Measurements from ENCODE around the gene POLR1B.
"Not testable (repeated sequence)": the region's sequence is repeated elsewhere in the genome, so short reads cannot be mapped to it uniquely, and the experiment has no call there.

Gene POLR1B

DNA sequence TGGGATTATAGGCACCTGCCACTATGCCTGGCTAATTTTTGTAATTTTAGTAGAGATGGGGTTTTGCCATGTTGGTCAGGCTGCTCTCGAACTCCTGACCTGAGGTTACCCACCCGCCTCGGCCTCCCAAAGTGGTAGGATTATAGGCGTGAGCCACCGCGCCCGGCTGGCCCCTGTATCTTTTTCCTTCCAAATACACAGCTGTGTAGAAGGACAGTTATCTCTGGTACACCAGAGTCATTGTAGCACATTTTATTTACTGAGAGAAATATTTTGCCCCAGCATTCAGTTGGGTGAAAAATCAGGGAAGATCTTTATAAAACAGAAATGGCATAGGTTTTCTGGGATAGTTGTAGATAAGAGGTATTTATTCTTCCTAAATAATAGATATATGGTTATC lies 23.5 kb upstream of the POLR1B start:
- Histone ChIP-seq H3K27ac (ENCODE audit: low read depth in 2 of 2, low read length in 2 of 2) (no peak overlapping the region), H3K4me1 (ENCODE audit: control insufficient read depth in 2 of 2, insufficient read depth in 2 of 2, low read length in 2 of 2) (no peaks in the 10 kb centered on the region), H3K9ac (ENCODE audit: low read depth in 1 of 2, low read length in 2 of 2) (no peak overlapping the region), H3K36me3 (ENCODE audit: control insufficient read depth in 2 of 2, insufficient read depth in 2 of 2, low read length in 2 of 2) (peaks cover 9 to 20% of the 10 kb centered on the region in 2 donors), H3K4me3 (ENCODE audit: low read length in 2 of 2) (no peak overlapping the region), H3K9me3 (ENCODE audit: control insufficient read depth in 2 of 2, low read length in 2 of 2) (no peaks in the 10 kb centered on the region), H3K27me3 (ENCODE audit: control insufficient read depth in 2 of 2, insufficient read depth in 2 of 2, low read length in 2 of 2) (no peaks in the 10 kb centered on the region)

GRCh38 chr2:112519506-112519905 lies 22.8 kb upstream of the POLR1B start:
- Histone ChIP-seq H3K4me3 (ENCODE audit: low read length in 2 of 2) (no peak overlapping the region), H3K27ac (ENCODE audit: low read depth in 2 of 2, low read length in 2 of 2) (no peak overlapping the region), H3K9ac (ENCODE audit: low read depth in 1 of 2, low read length in 2 of 2) (no peak overlapping the region), H3K4me1 (ENCODE audit: control insufficient read depth in 2 of 2, insufficient read depth in 2 of 2, low read length in 2 of 2) (no peaks in the 10 kb centered on the region), H3K9me3 (ENCODE audit: control insufficient read depth in 2 of 2, low read length in 2 of 2) (no peaks in the 10 kb centered on the region), H3K36me3 (ENCODE audit: control insufficient read depth in 2 of 2, insufficient read depth in 2 of 2, low read length in 2 of 2) (peaks cover 9 to 20% of the 10 kb centered on the region in 2 donors), H3K27me3 (ENCODE audit: control insufficient read depth in 2 of 2, insufficient read depth in 2 of 2, low read length in 2 of 2) (no peaks in the 10 kb centered on the region)

DNA sequence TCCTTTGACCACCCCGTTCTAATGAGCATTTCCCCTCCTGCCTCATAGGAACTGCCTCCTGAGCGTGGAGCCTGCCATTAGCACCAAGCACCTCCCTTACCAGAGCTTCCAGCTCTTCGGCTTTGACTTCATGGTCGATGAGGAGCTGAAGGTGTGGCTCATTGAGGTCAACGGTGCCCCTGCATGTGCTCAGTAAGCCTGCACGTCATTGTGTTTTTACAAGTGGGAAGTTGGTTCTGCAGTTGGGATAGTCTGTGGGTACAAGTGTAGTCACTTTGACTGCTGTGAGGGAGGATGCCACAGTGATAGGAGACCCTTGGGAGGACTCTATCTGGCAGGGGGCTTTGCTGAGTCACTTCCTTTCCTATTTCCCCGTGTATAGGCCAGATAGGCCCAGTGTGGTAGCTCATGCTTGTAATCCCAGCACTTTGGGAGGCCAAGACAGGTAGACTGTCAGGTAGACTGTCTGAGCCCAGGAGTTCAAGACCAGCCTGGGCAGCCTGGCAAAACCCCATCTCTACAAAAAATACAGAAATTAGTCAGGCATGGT lies 22.0 kb upstream of the POLR1B start:
- H3K27me3 ChIP-seq (ENCODE audit: control insufficient read depth in 2 of 2, insufficient read depth in 2 of 2, low read length in 2 of 2), result no peaks in the 10 kb centered on the region
- H3K9me3 ChIP-seq (ENCODE audit: control insufficient read depth in 2 of 2, low read length in 2 of 2), result no peaks in the 10 kb centered on the region
- peaks cover 9 to 20% of the 10 kb centered on the region in 2 donors for H3K36me3 ChIP-seq (ENCODE audit: control insufficient read depth in 2 of 2, insufficient read depth in 2 of 2, low read length in 2 of 2)
- no peak overlapping the region for H3K27ac ChIP-seq (ENCODE audit: low read depth in 2 of 2, low read length in 2 of 2)
- H3K4me3 ChIP-seq (ENCODE audit: low read length in 2 of 2), result no peak overlapping the region
- no peaks in the 10 kb centered on the region for H3K4me1 ChIP-seq (ENCODE audit: control insufficient read depth in 2 of 2, insufficient read depth in 2 of 2, low read length in 2 of 2)
- H3K9ac ChIP-seq (ENCODE audit: low read depth in 1 of 2, low read length in 2 of 2), result no peak overlapping the region

GRCh38 chr2:112523291-112523777 lies 18.9 kb upstream of the POLR1B start:
- H3K4me1 ChIP-seq (ENCODE audit: control insufficient read depth in 2 of 2, insufficient read depth in 2 of 2, low read length in 2 of 2), result no peaks in the 10 kb centered on the region
- no peaks in the 10 kb centered on the region for H3K27me3 ChIP-seq (ENCODE audit: control insufficient read depth in 2 of 2, insufficient read depth in 2 of 2, low read length in 2 of 2)
- no peak overlapping the region for H3K4me3 ChIP-seq (ENCODE audit: low read length in 2 of 2)
- no peaks in the 10 kb centered on the region for H3K9me3 ChIP-seq (ENCODE audit: control insufficient read depth in 2 of 2, low read length in 2 of 2)
- no peak overlapping the region for H3K27ac ChIP-seq (ENCODE audit: low read depth in 2 of 2, low read length in 2 of 2)
- H3K9ac ChIP-seq (ENCODE audit: low read depth in 1 of 2, low read length in 2 of 2), result no peak overlapping the region
- peaks cover 9 to 20% of the 10 kb centered on the region in 2 donors for H3K36me3 ChIP-seq (ENCODE audit: control insufficient read depth in 2 of 2, insufficient read depth in 2 of 2, low read length in 2 of 2)

- not testable (repeated sequence) for H3K9me3 ChIP-seq (ENCODE audit: control insufficient read depth in 2 of 2, low read length in 2 of 2); H3K27ac ChIP-seq (ENCODE audit: low read depth in 2 of 2, low read length in 2 of 2); H3K9ac ChIP-seq (ENCODE audit: low read depth in 1 of 2, low read length in 2 of 2); H3K27me3 ChIP-seq (ENCODE audit: control insufficient read depth in 2 of 2, insufficient read depth in 2 of 2, low read length in 2 of 2); H3K4me3 ChIP-seq (ENCODE audit: low read length in 2 of 2); H3K4me1 ChIP-seq (ENCODE audit: control insufficient read depth in 2 of 2, insufficient read depth in 2 of 2, low read length in 2 of 2)
- peaks cover 17 to 28% of the 10 kb centered on the region in 2 donors for H3K36me3 ChIP-seq (ENCODE audit: control insufficient read depth in 2 of 2, insufficient read depth in 2 of 2, low read length in 2 of 2)
Measured at GRCh38 chr2:112524276-112524675, 18.0 kb upstream of the POLR1B start.

DNA sequence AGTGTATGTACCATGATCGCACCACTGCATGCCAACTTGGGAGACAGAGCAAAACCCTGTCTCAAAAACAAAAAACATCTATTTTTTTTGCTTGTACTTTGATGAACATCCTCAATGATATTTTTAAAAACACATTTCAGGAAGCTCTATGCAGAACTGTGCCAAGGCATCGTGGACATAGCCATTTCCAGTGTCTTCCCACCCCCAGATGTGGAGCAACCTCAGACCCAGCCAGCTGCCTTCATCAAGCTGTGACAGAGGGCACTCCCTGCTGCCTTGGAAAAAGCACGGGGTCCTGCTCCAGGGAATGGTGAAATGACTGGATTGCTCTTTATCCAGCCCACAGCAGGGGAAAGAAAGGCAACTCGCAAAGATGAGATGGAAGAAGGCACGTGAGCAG lies 13.7 kb upstream of the POLR1B start:
- Histone ChIP-seq H3K36me3 (ENCODE audit: control insufficient read depth in 2 of 2, insufficient read depth in 2 of 2, low read length in 2 of 2) (peaks cover 7 to 10% of the 10 kb centered on the region in 2 donors), H3K27me3 (ENCODE audit: control insufficient read depth in 2 of 2, insufficient read depth in 2 of 2, low read length in 2 of 2) (no peaks in the 10 kb centered on the region), H3K9ac (ENCODE audit: low read depth in 1 of 2, low read length in 2 of 2) (no peak overlapping the region), H3K4me3 (ENCODE audit: low read length in 2 of 2) (no peak overlapping the region), H3K9me3 (ENCODE audit: control insufficient read depth in 2 of 2, low read length in 2 of 2) (no peaks in the 10 kb centered on the region), H3K27ac (ENCODE audit: low read depth in 2 of 2, low read length in 2 of 2) (no peak overlapping the region), H3K4me1 (ENCODE audit: control insufficient read depth in 2 of 2, insufficient read depth in 2 of 2, low read length in 2 of 2) (no peaks in the 10 kb centered on the region)

- H3K27ac ChIP-seq (ENCODE audit: low read depth in 2 of 2, low read length in 2 of 2), result no peak overlapping the region
- H3K9me3 ChIP-seq (ENCODE audit: control insufficient read depth in 2 of 2, low read length in 2 of 2), result no peaks in the 10 kb centered on the region
- H3K27me3 ChIP-seq (ENCODE audit: control insufficient read depth in 2 of 2, insufficient read depth in 2 of 2, low read length in 2 of 2), result no peaks in the 10 kb centered on the region
- no peak overlapping the region for H3K4me3 ChIP-seq (ENCODE audit: low read length in 2 of 2)
- no peaks in the 10 kb centered on the region for H3K4me1 ChIP-seq (ENCODE audit: control insufficient read depth in 2 of 2, insufficient read depth in 2 of 2, low read length in 2 of 2)
- H3K36me3 ChIP-seq (ENCODE audit: control insufficient read depth in 2 of 2, insufficient read depth in 2 of 2, low read length in 2 of 2), result peaks cover 7 to 10% of the 10 kb centered on the region in 2 donors
- no peak overlapping the region for H3K9ac ChIP-seq (ENCODE audit: low read depth in 1 of 2, low read length in 2 of 2)
Measured at GRCh38 chr2:112529757-112530156, 12.5 kb upstream of the POLR1B start.

DNA sequence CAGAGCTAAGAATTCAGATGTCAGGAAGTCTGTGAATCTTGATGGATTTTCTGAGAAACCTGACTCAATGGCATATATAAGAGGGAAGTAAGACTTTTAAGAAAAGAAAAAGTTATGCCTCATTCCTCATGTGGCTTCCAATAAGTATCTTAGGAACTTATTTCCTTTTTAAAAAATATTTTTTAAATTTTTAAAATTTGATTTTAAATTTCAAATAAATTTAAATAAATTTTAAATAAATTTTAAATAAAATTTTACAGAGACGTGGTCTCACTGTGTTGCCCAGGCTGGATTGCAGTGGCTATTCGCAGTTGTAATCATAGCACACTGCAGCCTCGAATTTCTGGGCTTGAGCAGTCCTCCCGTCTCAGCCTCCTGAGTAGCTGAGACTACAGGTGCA lies 11.5 kb upstream of the POLR1B start:
- Histone ChIP-seq H3K4me3 (ENCODE audit: low read length in 2 of 2) (no peak overlapping the region), H3K4me1 (ENCODE audit: control insufficient read depth in 2 of 2, insufficient read depth in 2 of 2, low read length in 2 of 2) (no peaks in the 10 kb centered on the region), H3K27me3 (ENCODE audit: control insufficient read depth in 2 of 2, insufficient read depth in 2 of 2, low read length in 2 of 2) (no peaks in the 10 kb centered on the region), H3K36me3 (ENCODE audit: control insufficient read depth in 2 of 2, insufficient read depth in 2 of 2, low read length in 2 of 2) (peaks cover 7 to 10% of the 10 kb centered on the region in 2 donors), H3K9me3 (ENCODE audit: control insufficient read depth in 2 of 2, low read length in 2 of 2) (no peaks in the 10 kb centered on the region), H3K27ac (ENCODE audit: low read depth in 2 of 2, low read length in 2 of 2) (no peak overlapping the region), H3K9ac (ENCODE audit: low read depth in 1 of 2, low read length in 2 of 2) (no peak overlapping the region)

- no peak overlapping the region for H3K4me3 ChIP-seq (ENCODE audit: low read length in 2 of 2)
- H3K36me3 ChIP-seq (ENCODE audit: control insufficient read depth in 2 of 2, insufficient read depth in 2 of 2, low read length in 2 of 2), result peaks cover 0 to 2% of the 10 kb centered on the region in 2 donors
- H3K9ac ChIP-seq (ENCODE audit: low read depth in 1 of 2, low read length in 2 of 2), result no peak overlapping the region
- no peak overlapping the region for H3K27ac ChIP-seq (ENCODE audit: low read depth in 2 of 2, low read length in 2 of 2)
- no peaks in the 10 kb centered on the region for H3K4me1 ChIP-seq (ENCODE audit: control insufficient read depth in 2 of 2, insufficient read depth in 2 of 2, low read length in 2 of 2)
- no peaks in the 10 kb centered on the region for H3K27me3 ChIP-seq (ENCODE audit: control insufficient read depth in 2 of 2, insufficient read depth in 2 of 2, low read length in 2 of 2)
- no peaks in the 10 kb centered on the region for H3K9me3 ChIP-seq (ENCODE audit: control insufficient read depth in 2 of 2, low read length in 2 of 2)
Measured at GRCh38 chr2:112534826-112535225, 7.4 kb upstream of the POLR1B start.

GRCh38 chr2:112536665-112537064 lies 5.6 kb upstream of the POLR1B start:
- H3K4me1 ChIP-seq (ENCODE audit: control insufficient read depth in 2 of 2, insufficient read depth in 2 of 2, low read length in 2 of 2); H3K27ac ChIP-seq (ENCODE audit: low read depth in 2 of 2, low read length in 2 of 2); H3K4me3 ChIP-seq (ENCODE audit: low read length in 2 of 2); H3K27me3 ChIP-seq (ENCODE audit: control insufficient read depth in 2 of 2, insufficient read depth in 2 of 2, low read length in 2 of 2); H3K9me3 ChIP-seq (ENCODE audit: control insufficient read depth in 2 of 2, low read length in 2 of 2); H3K9ac ChIP-seq (ENCODE audit: low read depth in 1 of 2, low read length in 2 of 2); H3K36me3 ChIP-seq (ENCODE audit: control insufficient read depth in 2 of 2, insufficient read depth in 2 of 2, low read length in 2 of 2): not testable (repeated sequence)

GRCh38 chr2:112539306-112539705 lies 3.0 kb upstream of the POLR1B start:
- H3K36me3 ChIP-seq (ENCODE audit: control insufficient read depth in 2 of 2, insufficient read depth in 2 of 2, low read length in 2 of 2), result no peaks in the 10 kb centered on the region
- no peaks in the 10 kb centered on the region for H3K27me3 ChIP-seq (ENCODE audit: control insufficient read depth in 2 of 2, insufficient read depth in 2 of 2, low read length in 2 of 2)
- H3K4me3 ChIP-seq (ENCODE audit: low read length in 2 of 2), result no peak overlapping the region
- H3K9ac ChIP-seq (ENCODE audit: low read depth in 1 of 2, low read length in 2 of 2), result no peak overlapping the region
- peaks cover 10 to 13% of the 10 kb centered on the region in 2 donors for H3K4me1 ChIP-seq (ENCODE audit: control insufficient read depth in 2 of 2, insufficient read depth in 2 of 2, low read length in 2 of 2)
- no peaks in the 10 kb centered on the region for H3K9me3 ChIP-seq (ENCODE audit: control insufficient read depth in 2 of 2, low read length in 2 of 2)
- no peak overlapping the region for H3K27ac ChIP-seq (ENCODE audit: low read depth in 2 of 2, low read length in 2 of 2)
